HCT116 (cell line): ENCODE results near the gene DBNDD2. TPM values are rescaled to one million over a fixed set of nuclear protein-coding genes. Genes with fewer than 3 reads are reported as not detected.

Experiments used
- ATAC-seq: fragments of 200-7000 bp; cut with Tn5 transposase; 2 replicates; pipeline ENCODE4 v1.9.1; 2020; ENCODE audit warnings: mild to moderate bottlenecking, moderate library complexity
- BruUV-seq: library from RNA; stranded (reverse); fragments of 400-500 nt; replicated peaks from 2 replicates; lab custom pipeline; 2021; lab: Mats Ljungman, UMichigan
- CTCF ChIA-PET: fragments of 300-600 bp; sonication (Branson Sonifier 250); formaldehyde crosslinking; loops from one replicate; lab custom pipeline; 2021; ENCODE audit warnings: antibody characterized with exemption; lab: Charles Lee
- POLR2A ChIA-PET: fragments of 300-600, 350-600 bp; sonication (Branson Sonifier 250); formaldehyde crosslinking; loops from one replicate; lab custom pipeline; 2021; ENCODE audit warnings: antibody characterized with exemption; lab: Charles Lee
- RAD21 ChIA-PET, 2 experiments: fragments of 300-600 bp; sonication (Branson Sonifier 250); formaldehyde crosslinking; loops; one replicate each; lab custom pipeline; 2023; ENCODE audit warnings: low total read pairs in 2 of 2; ENCODE audit not compliant: uncharacterized antibody in 2 of 2, unreplicated experiment in 2 of 2, low non-redundant PET in 1 of 2; lab: Charles Lee
- DNase-seq: peaks from one replicate; pipeline ENCODE4 v3.0.0-alpha.2; 2010; ENCODE audit warnings: low read depth, low spot score
- H2AFZ ChIP-seq: fragments of 200-600 bp; shearing (Covaris generic), sonication (generic); 2 replicates; pipeline ENCODE4 v1.6.1; 2017; ENCODE audit warnings: low read depth, mixed run types, mixed read lengths, antibody characterized with exemption, low read length; ENCODE audit not compliant: poor library complexity, severe bottlenecking
- H3K27ac ChIP-seq: 2 replicates; pipeline ENCODE4 v1.5.1; 2012; ENCODE audit warnings: low read depth, low read length
- H3K27me3 ChIP-seq: fragments of 200-600 bp; sonication (generic); 2 replicates; pipeline ENCODE4 v1.6.1; 2016; ENCODE audit warnings: mixed run types, low read length, mixed read lengths; ENCODE audit not compliant: insufficient read depth
- H3K36me3 ChIP-seq, 2 experiments: fragments of 200-500 bp in 1 of 2; fragments of 200-600 bp in 1 of 2; sonication (Bioruptor generic) in 1 of 2; sonication (generic) in 1 of 2; 2 replicates each; pipeline versions ENCODE4 v1.5.1 to v1.6.1; 2014 to 2016; ENCODE audit warnings: low read length in 2 of 2, inconsistent platforms in 1 of 2, mixed read lengths in 1 of 2, mixed run types in 1 of 2; ENCODE audit not compliant: insufficient read depth in 2 of 2, control insufficient read depth in 1 of 2
- H3K4me1 ChIP-seq, 2 experiments: fragments of 200-600 bp in 1 of 2; sonication (generic) in 1 of 2; 2 replicates each; pipeline versions ENCODE4 v1.5.1 to v1.6.1; 2012 to 2017; ENCODE audit warnings: low read length in 2 of 2, inconsistent platforms in 1 of 2, mild to moderate bottlenecking in 1 of 2, mixed read lengths in 1 of 2, mixed run types in 1 of 2, moderate library complexity in 1 of 2; ENCODE audit not compliant: insufficient read depth in 2 of 2, control insufficient read depth in 1 of 2
- H3K4me2 ChIP-seq: fragments of 200-600 bp; sonication (generic); 2 replicates; pipeline ENCODE4 v1.6.1; 2017; ENCODE audit warnings: mixed run types, low read length, mixed read lengths
- H3K4me3 ChIP-seq, 2 experiments: fragments of 200-600 bp in 1 of 2; sonication (generic) in 1 of 2; replicated peaks in 1 of 2; 2 replicates each; pipeline ENCODE4 v1.5.1; 2011 to 2016; ENCODE audit warnings: low read length in 2 of 2, control low read depth in 1 of 2, low read depth in 1 of 2, mild to moderate bottlenecking in 1 of 2, mixed read lengths in 1 of 2, mixed run types in 1 of 2
- H3K79me2 ChIP-seq: fragments of 200-600 bp; sonication (generic); 2 replicates; pipeline ENCODE4 v1.6.1; 2017; ENCODE audit warnings: mild to moderate bottlenecking, mixed run types, low read length, moderate library complexity, mixed read lengths; ENCODE audit not compliant: insufficient read depth
- H3K9ac ChIP-seq: fragments of 200-600 bp; sonication (generic); 2 replicates; pipeline ENCODE4 v1.6.1; 2016; ENCODE audit warnings: low read length, mixed read lengths
- H3K9me2 ChIP-seq: fragments of 200-600 bp; sonication (generic), shearing (Covaris generic); 2 replicates; pipeline ENCODE4 v1.6.1; 2017; ENCODE audit warnings: mixed run types, mild to moderate bottlenecking, moderate library complexity; ENCODE audit not compliant: insufficient read depth
- H3K9me3 ChIP-seq, 2 experiments: fragments of 200-500 bp in 1 of 2; fragments of 200-600 bp in 1 of 2; sonication (Bioruptor generic) in 1 of 2; sonication (generic) in 1 of 2; 2 replicates each; pipeline ENCODE4 v1.6.1; 2014 to 2017; ENCODE audit warnings: low read length in 2 of 2, mixed read lengths in 2 of 2, inconsistent platforms in 1 of 2, low read depth in 1 of 2, mild to moderate bottlenecking in 1 of 2, mixed run types in 1 of 2, moderate library complexity in 1 of 2; ENCODE audit not compliant: control insufficient read depth in 1 of 2, insufficient read depth in 1 of 2
- H4K20me1 ChIP-seq: fragments of 200-600 bp; sonication (generic), shearing (Covaris generic); 2 replicates; pipeline ENCODE4 v1.6.1; 2017; ENCODE audit warnings: mixed run types, mild to moderate bottlenecking, moderate library complexity; ENCODE audit not compliant: insufficient read depth
- CBX3 ChIP-seq: IDR thresholded peaks from 2 replicates; pipeline ENCODE4 v1.6.1; 2012; ENCODE audit warnings: low read depth
- CEBPB ChIP-seq: IDR thresholded peaks from 2 replicates; pipeline ENCODE4 v1.6.1; 2012; ENCODE audit warnings: low read depth
- ELF1 ChIP-seq: IDR thresholded peaks from 2 replicates; pipeline ENCODE4 v1.6.1; 2012; ENCODE audit warnings: low read depth, borderline replicate concordance
- POLR2A ChIP-seq: IDR thresholded peaks from 2 replicates; pipeline ENCODE4 v1.7.0; 2011; ENCODE audit warnings: borderline replicate concordance; ENCODE audit not compliant: insufficient read depth, insufficient read length; ENCODE audit errors: extremely low read depth
- POLR2AphosphoS5 ChIP-seq: IDR thresholded peaks from 2 replicates; pipeline ENCODE4 v1.6.1; 2011; ENCODE audit warnings: mild to moderate bottlenecking, low read depth, low read length, moderate library complexity
- RAD21 ChIP-seq: IDR thresholded peaks from 2 replicates; pipeline ENCODE4 v1.6.1; 2012; ENCODE audit warnings: low read depth, mild to moderate bottlenecking
- SRF ChIP-seq: IDR thresholded peaks from 2 replicates; pipeline ENCODE4 v1.6.1; 2012; ENCODE audit warnings: low read depth
- ZNF274 ChIP-seq: fragments of 200-500 bp; sonication (Bioruptor generic); IDR thresholded peaks from 2 replicates; pipeline ENCODE4 v1.6.1; 2014; ENCODE audit warnings: mild to moderate bottlenecking, low read depth, low read length, inconsistent platforms
- intact Hi-C: fragments of 100-400 bp; cut with micrococcal nuclease; formaldehyde crosslinking; loops from 2 replicates; pipeline ENCODE4 v1.10.0; 2022
- total RNA-seq: library from RNA; stranded (reverse); gene quantifications from one replicate; pipeline ENCODE4 v1.2.1, GENCODE V29; 2021; ENCODE audit not compliant: unreplicated experiment
- TF ChIP-seq, protein P1 (sequence below), 3 experiments: fragments of 200-600 bp in 1 of 3; sonication (generic) in 1 of 3; IDR thresholded peaks in 2 of 3; conservative IDR thresholded peaks in 1 of 3; 2 replicates each; pipeline ENCODE4 v1.5.1; 2012 to 2017; ENCODE audit warnings: low read depth in 2 of 3, low read length in 2 of 3, antibody characterized with exemption in 1 of 3, borderline replicate concordance in 1 of 3, control low read depth in 1 of 3, mild to moderate bottlenecking in 1 of 3, mixed read lengths in 1 of 3, mixed run types in 1 of 3, moderate library complexity in 1 of 3; ENCODE audit not compliant: insufficient read depth in 1 of 3

Gene DBNDD2
- total RNA-seq, 1 experiment from 2014 or later = 44.2 TPM

DNA sequence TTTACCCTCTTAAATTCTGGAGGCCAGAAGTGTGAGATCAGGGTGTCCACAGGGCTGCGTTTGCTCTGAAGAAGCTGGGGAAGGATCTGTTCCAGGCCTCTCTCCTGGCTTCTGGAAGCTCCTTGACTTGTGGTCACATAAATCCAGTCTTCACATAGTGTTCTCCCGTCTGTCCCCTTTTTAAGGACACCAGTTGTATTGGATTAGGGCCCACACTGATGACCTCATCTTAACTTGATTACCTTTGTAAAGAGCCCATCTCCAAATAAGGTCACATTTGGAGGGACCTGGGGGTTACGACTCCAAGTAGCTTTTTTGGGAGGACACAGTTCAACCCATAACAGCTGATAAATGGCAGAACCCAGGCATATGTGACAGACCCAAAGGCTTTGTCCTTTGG is 41.4 kb downstream of the DBNDD2 start:
- no TSS peak for BruUV-seq
- Histone ChIP-seq H3K36me3 (no peaks in the 10 kb centered on the region), H3K27me3 (no peaks in the 10 kb centered on the region), H3K4me2 (no peak overlapping the region), H3K4me1 (no peaks in the 10 kb centered on the region; a peak in 1 of 4 replicates), H3K79me2 (no peaks in the 10 kb centered on the region), H2AFZ (no peak overlapping the region), H3K9me2 (no peaks in the 10 kb centered on the region), H3K27ac (no peak overlapping the region), H4K20me1 (no peaks in the 10 kb centered on the region), H3K4me3 (no peak overlapping the region)
- intact Hi-C loops = no loop called here
- ChIA-PET RAD21 (no interaction called here), CTCF (interaction anchor here (0.7 to 3.9 kb wide), 8 partner anchors 10 to 321 kb away, joined by 3 to 23 read pairs (median 8); no protein-coding TSS in a partner anchor), POLR2A (interaction anchor here (1.3 kb wide), 1 partner anchor 87 kb away, joined by 4 read pairs; the partner anchor contains the start of gene SYS1)
- TF ChIP-seq CEBPB (no peak), POLR2AphosphoS5 (no peak), ZNF274 (no peak)
- TF ChIP-seq, all 23 proteins: peak for 0
- ATAC-seq = no peak
- DNase-seq = no peak
- no peaks in the 10 kb centered on the region for H3K9me3 ChIP-seq
- H3K9ac ChIP-seq = no peak overlapping the region

DNA sequence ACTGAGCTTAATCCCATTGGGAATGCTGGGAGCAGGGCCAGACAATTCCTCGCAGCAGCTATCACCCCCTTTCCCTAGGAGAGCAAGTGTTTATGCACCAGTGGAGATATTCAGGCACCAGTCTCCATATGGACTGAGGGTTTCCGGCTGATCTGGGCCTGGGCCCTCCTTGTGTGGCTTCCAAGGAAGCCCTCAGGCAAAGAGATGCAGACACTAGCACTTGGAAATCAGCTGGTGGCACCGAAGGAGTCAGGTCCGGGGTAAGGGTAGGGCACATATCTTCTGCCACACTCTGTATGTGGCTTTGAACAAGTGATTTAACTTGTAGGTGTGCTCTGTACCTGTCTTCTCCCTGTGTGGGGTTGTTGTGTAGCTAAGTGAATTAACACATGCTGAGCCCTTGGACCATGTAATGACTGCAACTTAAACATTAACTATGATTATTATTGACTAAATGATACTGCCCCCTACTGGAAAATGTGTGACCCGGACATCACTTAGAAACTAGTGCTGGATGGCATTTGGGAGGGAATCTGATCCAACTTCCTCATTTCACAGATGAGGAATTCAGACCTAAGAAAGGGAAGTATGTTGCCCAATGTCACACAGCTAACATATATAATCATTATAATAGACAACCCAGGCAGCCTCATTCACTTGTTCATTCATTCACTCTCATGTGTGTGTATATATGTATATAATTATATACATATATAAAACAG is 42.2 kb downstream of the DBNDD2 start:
- H3K4me1 ChIP-seq = no peaks in the 10 kb centered on the region; a peak in 1 of 4 replicates
- no peaks in the 10 kb centered on the region for H3K9me2 ChIP-seq
- H3K36me3 ChIP-seq = no peaks in the 10 kb centered on the region
- TF ChIP-seq RAD21 (peak; percentile 65), SRF (no peak), CBX3 (peak; percentile 38; the same call in 1 of the 2 replicates), POLR2A (no peak), ELF1 (peak; percentile 27; the same call in 1 of the 2 replicates)
- TF ChIP-seq, protein P1, sequence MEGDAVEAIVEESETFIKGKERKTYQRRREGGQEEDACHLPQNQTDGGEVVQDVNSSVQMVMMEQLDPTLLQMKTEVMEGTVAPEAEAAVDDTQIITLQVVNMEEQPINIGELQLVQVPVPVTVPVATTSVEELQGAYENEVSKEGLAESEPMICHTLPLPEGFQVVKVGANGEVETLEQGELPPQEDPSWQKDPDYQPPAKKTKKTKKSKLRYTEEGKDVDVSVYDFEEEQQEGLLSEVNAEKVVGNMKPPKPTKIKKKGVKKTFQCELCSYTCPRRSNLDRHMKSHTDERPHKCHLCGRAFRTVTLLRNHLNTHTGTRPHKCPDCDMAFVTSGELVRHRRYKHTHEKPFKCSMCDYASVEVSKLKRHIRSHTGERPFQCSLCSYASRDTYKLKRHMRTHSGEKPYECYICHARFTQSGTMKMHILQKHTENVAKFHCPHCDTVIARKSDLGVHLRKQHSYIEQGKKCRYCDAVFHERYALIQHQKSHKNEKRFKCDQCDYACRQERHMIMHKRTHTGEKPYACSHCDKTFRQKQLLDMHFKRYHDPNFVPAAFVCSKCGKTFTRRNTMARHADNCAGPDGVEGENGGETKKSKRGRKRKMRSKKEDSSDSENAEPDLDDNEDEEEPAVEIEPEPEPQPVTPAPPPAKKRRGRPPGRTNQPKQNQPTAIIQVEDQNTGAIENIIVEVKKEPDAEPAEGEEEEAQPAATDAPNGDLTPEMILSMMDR (IDR thresholded peaks at IDR 0.05 in 2 of 3, conservative IDR thresholded peaks at IDR 0.05 in 1 of 3; ENCODE audit: borderline replicate concordance in 1 of 3, insufficient read depth in 1 of 3, low read depth in 2 of 3, low read length in 2 of 3) = peak; percentile 60 to 78 (median 71); a peak in 5 of 6 replicates
- H3K4me3 ChIP-seq = no peak overlapping the region
- H3K27ac ChIP-seq = no peak overlapping the region
- ATAC-seq (peak; percentile 70), DNase-seq (peak; percentile 31)
- ChIA-PET POLR2A (interaction anchor here (0.5 to 1.3 kb wide), 2 partner anchors 87 to 114 kb away, joined by 3 to 4 read pairs; partner anchors contain the start of gene SYS1), RAD21 (no interaction called here), CTCF (interaction anchor here (0.7 to 3.9 kb wide), 11 partner anchors 10 to 321 kb away, joined by 3 to 23 read pairs (median 7); partner anchors contain the start of gene SYS1)
- BruUV-seq = no TSS peak
- no peaks in the 10 kb centered on the region for H3K27me3 ChIP-seq
- H3K9ac ChIP-seq = no peak overlapping the region
- intact Hi-C loops = no loop called here
- H4K20me1 ChIP-seq = no peaks in the 10 kb centered on the region
- no peak overlapping the region for H3K4me2 ChIP-seq
- no peak overlapping the region for H2AFZ ChIP-seq
- no peaks in the 10 kb centered on the region for H3K9me3 ChIP-seq
- H3K79me2 ChIP-seq = no peaks in the 10 kb centered on the region
